Measurements from ENCODE around the gene RDH8.

GRCh38 chr19:10007371-10008183 is 5.7 kb upstream of the RDH8 start:
- TF ChIP-seq, protein P1, sequence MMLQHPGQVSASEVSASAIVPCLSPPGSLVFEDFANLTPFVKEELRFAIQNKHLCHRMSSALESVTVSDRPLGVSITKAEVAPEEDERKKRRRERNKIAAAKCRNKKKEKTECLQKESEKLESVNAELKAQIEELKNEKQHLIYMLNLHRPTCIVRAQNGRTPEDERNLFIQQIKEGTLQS (IDR thresholded peaks at IDR 0.05; ENCODE audit: insufficient read depth, low read depth, low read length), result no peak
- TF ChIP-seq, protein P2, sequence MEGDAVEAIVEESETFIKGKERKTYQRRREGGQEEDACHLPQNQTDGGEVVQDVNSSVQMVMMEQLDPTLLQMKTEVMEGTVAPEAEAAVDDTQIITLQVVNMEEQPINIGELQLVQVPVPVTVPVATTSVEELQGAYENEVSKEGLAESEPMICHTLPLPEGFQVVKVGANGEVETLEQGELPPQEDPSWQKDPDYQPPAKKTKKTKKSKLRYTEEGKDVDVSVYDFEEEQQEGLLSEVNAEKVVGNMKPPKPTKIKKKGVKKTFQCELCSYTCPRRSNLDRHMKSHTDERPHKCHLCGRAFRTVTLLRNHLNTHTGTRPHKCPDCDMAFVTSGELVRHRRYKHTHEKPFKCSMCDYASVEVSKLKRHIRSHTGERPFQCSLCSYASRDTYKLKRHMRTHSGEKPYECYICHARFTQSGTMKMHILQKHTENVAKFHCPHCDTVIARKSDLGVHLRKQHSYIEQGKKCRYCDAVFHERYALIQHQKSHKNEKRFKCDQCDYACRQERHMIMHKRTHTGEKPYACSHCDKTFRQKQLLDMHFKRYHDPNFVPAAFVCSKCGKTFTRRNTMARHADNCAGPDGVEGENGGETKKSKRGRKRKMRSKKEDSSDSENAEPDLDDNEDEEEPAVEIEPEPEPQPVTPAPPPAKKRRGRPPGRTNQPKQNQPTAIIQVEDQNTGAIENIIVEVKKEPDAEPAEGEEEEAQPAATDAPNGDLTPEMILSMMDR (IDR thresholded peaks at IDR 0.05; ENCODE audit: control extremely low read depth in 1 of 3, insufficient read depth in 1 of 3, low read depth in 1 of 3, low read length in 3 of 3), result no peak

Data from H1 (cell line).